PC-9 (cell line): ENCODE measurements around the gene TOX2. TPM values are rescaled to one million over a fixed set of nuclear protein-coding genes. Genes with fewer than 3 reads are reported as not detected.

ENCODE experiments used
- BruUV-seq: library from RNA; stranded (reverse); fragments of 400-500 nt; replicated peaks from 2 replicates; lab custom pipeline; 2021; lab: Mats Ljungman, UMichigan
- CTCF ChIA-PET: fragments of 300-600 bp; sonication (Branson Sonifier 250); formaldehyde crosslinking; loops from one replicate; lab custom pipeline; 2022; ENCODE audit warnings: antibody characterized with exemption; lab: Charles Lee
- POLR2A ChIA-PET: fragments of 300-600 bp; sonication (Branson Sonifier 250); formaldehyde crosslinking; loops from one replicate; lab custom pipeline; 2022; ENCODE audit warnings: antibody characterized with exemption; ENCODE audit not compliant: unreplicated experiment; lab: Charles Lee
- DNase-seq, 2 experiments: peaks; one replicate each; pipeline versions ENCODE4 v3.0.0 to v3.0.0-alpha.2; 2015 to 2022; ENCODE audit warnings: mixed read lengths in 1 of 2
- H2AFZ ChIP-seq: fragments of 200-600 bp; sonication (generic); 2 replicates; pipeline ENCODE4 v1.8.1; 2017; ENCODE audit warnings: antibody characterized with exemption
- H3F3A ChIP-seq: fragments of 200-600 bp; sonication (generic); 2 replicates; pipeline ENCODE4 v1.8.1; 2017; ENCODE audit warnings: antibody characterized with exemption, mild to moderate bottlenecking, low read depth; ENCODE audit not compliant: insufficient read depth
- H3K27ac ChIP-seq: fragments of 200-600 bp; sonication (generic); 2 replicates; pipeline ENCODE4 v1.6.1; 2016; ENCODE audit warnings: mixed run types
- H3K27me3 ChIP-seq: fragments of 200-600 bp; sonication (generic); 2 replicates; pipeline ENCODE4 v1.6.1; 2016; ENCODE audit warnings: low read depth, mixed run types; ENCODE audit not compliant: insufficient read depth
- H3K36me3 ChIP-seq: fragments of 200-600 bp; sonication (generic); 2 replicates; pipeline ENCODE4 v1.6.1; 2016; ENCODE audit warnings: low read depth, mixed run types
- H3K4me1 ChIP-seq: fragments of 200-600 bp; sonication (generic); replicated peaks from 2 replicates; pipeline ENCODE4 v1.6.1; 2016; ENCODE audit warnings: mixed run types; ENCODE audit not compliant: insufficient read depth
- H3K4me2 ChIP-seq: fragments of 200-600 bp; sonication (generic); 2 replicates; pipeline ENCODE4 v1.6.1; 2017; ENCODE audit warnings: mixed run types
- H3K4me3 ChIP-seq: fragments of 200-600 bp; sonication (generic); 2 replicates; pipeline ENCODE4 v1.6.1; 2016; ENCODE audit warnings: mixed run types
- H3K79me2 ChIP-seq: fragments of 200-600 bp; sonication (generic); 2 replicates; pipeline ENCODE4 v1.6.1; 2017; ENCODE audit warnings: low read depth, mixed run types
- H3K9me2 ChIP-seq: fragments of 200-600 bp; sonication (generic); 2 replicates; pipeline ENCODE4 v1.8.1; 2017; ENCODE audit warnings: mild to moderate bottlenecking; ENCODE audit not compliant: insufficient read depth
- H3K9me3 ChIP-seq: fragments of 200-600 bp; sonication (generic); 2 replicates; pipeline ENCODE4 v1.8.1; 2016; ENCODE audit warnings: low read depth; ENCODE audit not compliant: insufficient read depth
- H4K20me1 ChIP-seq: fragments of 200-600 bp; sonication (generic); 2 replicates; pipeline ENCODE4 v1.8.1; 2017; ENCODE audit not compliant: insufficient read depth
- EZH2 ChIP-seq: fragments of 200-600 bp; sonication (generic); IDR thresholded peaks from 2 replicates; pipeline ENCODE4 v1.8.0; 2017; ENCODE audit warnings: antibody characterized with exemption, low read depth
- intact Hi-C: fragments of 100-400 bp; cut with micrococcal nuclease; formaldehyde crosslinking; loops from one replicate; pipeline ENCODE4 v1.10.0; 2022; ENCODE audit not compliant: unreplicated experiment
- total RNA-seq: library from RNA; stranded (reverse); gene quantifications from 2 replicates; pipeline ENCODE4 v1.2.3, GENCODE V29; 2021
- TF ChIP-seq, protein P1 (sequence below): fragments of 200-600 bp; sonication (generic); conservative IDR thresholded peaks from 2 replicates; pipeline ENCODE4 v1.6.1; 2017; ENCODE audit warnings: mixed run types, antibody characterized with exemption, mild to moderate bottlenecking, moderate library complexity

Gene TOX2
- total RNA-seq, 1 experiment from 2014 or later, result 30.1 TPM

- no peaks in the 10 kb centered on the region for H3F3A ChIP-seq
- no peak overlapping the region for H3K27ac ChIP-seq
- no peak overlapping the region for H2AFZ ChIP-seq
- no peaks in the 10 kb centered on the region for H3K9me3 ChIP-seq
- H3K4me1 ChIP-seq, result no peaks in the 10 kb centered on the region
- BruUV-seq, result no TSS peak
- H3K27me3 ChIP-seq, result no peaks in the 10 kb centered on the region
- H3K9me2 ChIP-seq, result no peaks in the 10 kb centered on the region
- POLR2A ChIA-PET, result no interaction called here
- DNase-seq, result no peak
- H4K20me1 ChIP-seq, result no peaks in the 10 kb centered on the region
- no peaks in the 10 kb centered on the region for H3K79me2 ChIP-seq
- no peak overlapping the region for H3K4me2 ChIP-seq
- TF ChIP-seq EZH2, result no peak
- TF ChIP-seq, protein P1, sequence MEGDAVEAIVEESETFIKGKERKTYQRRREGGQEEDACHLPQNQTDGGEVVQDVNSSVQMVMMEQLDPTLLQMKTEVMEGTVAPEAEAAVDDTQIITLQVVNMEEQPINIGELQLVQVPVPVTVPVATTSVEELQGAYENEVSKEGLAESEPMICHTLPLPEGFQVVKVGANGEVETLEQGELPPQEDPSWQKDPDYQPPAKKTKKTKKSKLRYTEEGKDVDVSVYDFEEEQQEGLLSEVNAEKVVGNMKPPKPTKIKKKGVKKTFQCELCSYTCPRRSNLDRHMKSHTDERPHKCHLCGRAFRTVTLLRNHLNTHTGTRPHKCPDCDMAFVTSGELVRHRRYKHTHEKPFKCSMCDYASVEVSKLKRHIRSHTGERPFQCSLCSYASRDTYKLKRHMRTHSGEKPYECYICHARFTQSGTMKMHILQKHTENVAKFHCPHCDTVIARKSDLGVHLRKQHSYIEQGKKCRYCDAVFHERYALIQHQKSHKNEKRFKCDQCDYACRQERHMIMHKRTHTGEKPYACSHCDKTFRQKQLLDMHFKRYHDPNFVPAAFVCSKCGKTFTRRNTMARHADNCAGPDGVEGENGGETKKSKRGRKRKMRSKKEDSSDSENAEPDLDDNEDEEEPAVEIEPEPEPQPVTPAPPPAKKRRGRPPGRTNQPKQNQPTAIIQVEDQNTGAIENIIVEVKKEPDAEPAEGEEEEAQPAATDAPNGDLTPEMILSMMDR, result no peak
- no peak overlapping the region for H3K4me3 ChIP-seq
- CTCF ChIA-PET, result interaction anchor here (1.1 kb wide), 1 partner anchor 340 kb away, joined by 3 read pairs; no protein-coding TSS in a partner anchor
- intact Hi-C loops, result no loop called here
- H3K36me3 ChIP-seq, result no peaks in the 10 kb centered on the region
Observed at GRCh38 chr20:44091026-44091425, 176.4 kb downstream of the TOX2 start.

DNA sequence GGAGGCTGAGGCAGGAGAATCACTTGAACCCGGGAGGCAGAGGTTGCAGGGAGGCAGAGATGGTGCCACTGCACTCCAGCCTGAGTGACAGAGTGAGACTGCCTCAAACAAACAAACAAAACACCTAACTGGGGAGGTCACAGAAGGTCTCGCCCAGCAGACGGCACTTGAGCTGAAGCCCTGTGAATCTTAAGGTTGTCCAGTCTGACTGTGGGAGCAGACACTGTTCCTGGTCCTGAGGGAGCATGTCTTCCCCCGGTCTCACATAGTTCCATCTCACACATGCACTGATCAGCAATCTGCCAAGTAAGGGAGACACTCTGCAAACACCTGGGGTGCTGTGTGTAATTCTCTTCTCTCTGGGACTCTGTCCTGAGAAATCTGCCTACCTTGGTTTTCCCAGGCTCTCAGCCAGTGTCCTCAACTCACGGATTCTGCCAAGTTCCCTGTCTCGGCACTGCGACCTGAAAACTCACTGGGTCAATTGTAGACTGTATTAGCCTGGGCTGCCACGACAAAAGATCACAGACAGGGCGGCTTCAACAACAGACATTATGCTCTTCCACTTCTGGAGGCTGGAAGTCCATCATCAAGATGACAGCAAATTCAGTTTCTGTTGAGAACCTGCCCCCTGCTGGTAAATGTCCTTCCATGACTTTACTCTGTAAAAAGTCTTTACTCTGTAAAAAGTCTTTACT is 178.0 kb downstream of the TOX2 start:
- H3F3A ChIP-seq, result no peaks in the 10 kb centered on the region; the same call in none of the 2 replicates
- H3K9me2 ChIP-seq, result no peaks in the 10 kb centered on the region
- H4K20me1 ChIP-seq, result no peaks in the 10 kb centered on the region
- no peaks in the 10 kb centered on the region for H3K27me3 ChIP-seq
- BruUV-seq, result no TSS peak
- no peak overlapping the region for H3K4me3 ChIP-seq
- no peak overlapping the region for H3K27ac ChIP-seq
- intact Hi-C loops, result no loop called here
- H3K36me3 ChIP-seq, result no peaks in the 10 kb centered on the region
- CTCF ChIA-PET, result no interaction called here
- no peak overlapping the region for H3K4me2 ChIP-seq
- H3K4me1 ChIP-seq, result peaks cover 1% of the 10 kb centered on the region; the same call in 1 of the 2 replicates
- DNase-seq, result peak in 1 of 2 experiments; percentile 32
- H3K79me2 ChIP-seq, result no peaks in the 10 kb centered on the region
- no peak overlapping the region for H2AFZ ChIP-seq
- TF ChIP-seq, protein P1, result peak; percentile 87
- TF ChIP-seq EZH2, result no peak
- H3K9me3 ChIP-seq, result no peaks in the 10 kb centered on the region
- POLR2A ChIA-PET, result interaction anchor here (0.6 kb wide), 1 partner anchor 237 kb away, joined by 4 read pairs; no protein-coding TSS in a partner anchor

GRCh38 chr20:44093249-44093582 is 178.6 kb downstream of the TOX2 start:
- Histone ChIP-seq H3K4me3 (no peak overlapping the region), H3K4me2 (no peak overlapping the region), H3K9me3 (no peaks in the 10 kb centered on the region), H3K27ac (no peak overlapping the region), H3K9me2 (no peaks in the 10 kb centered on the region), H3F3A (no peaks in the 10 kb centered on the region; the same call in none of the 2 replicates), H3K4me1 (peaks cover 5% of the 10 kb centered on the region; the same call in 1 of the 2 replicates), H3K79me2 (no peaks in the 10 kb centered on the region), H3K36me3 (no peaks in the 10 kb centered on the region), H2AFZ (no peak overlapping the region), H3K27me3 (no peaks in the 10 kb centered on the region), H4K20me1 (no peaks in the 10 kb centered on the region)
- intact Hi-C loops, result no loop called here
- ChIA-PET CTCF (no interaction called here), POLR2A (no interaction called here)
- no peak for DNase-seq
- no TSS peak for BruUV-seq
- TF ChIP-seq, protein P1, result peak; percentile 64; the same call in 1 of the 2 replicates
- TF ChIP-seq EZH2, result no peak
